ENCODE measurements around the gene IL18R1.

Gene IL18R1

GRCh38 chr2:102345329-102345920 is 10.2 kb upstream of the IL18R1 start:
- no peak for DNase-seq (ENCODE audit: low spot score)
- no peak for TF ChIP-seq CTCF (IDR thresholded peaks at IDR 0.05; ENCODE audit: extremely low read depth, missing control alignments)

- no peak for TF ChIP-seq CTCF (IDR thresholded peaks at IDR 0.05; ENCODE audit: extremely low read depth, missing control alignments)
- DNase-seq (ENCODE audit: low spot score) = no peak
These were observed 9.0 kb upstream of the IL18R1 start for GRCh38 chr2:102346381-102347130.

DNA sequence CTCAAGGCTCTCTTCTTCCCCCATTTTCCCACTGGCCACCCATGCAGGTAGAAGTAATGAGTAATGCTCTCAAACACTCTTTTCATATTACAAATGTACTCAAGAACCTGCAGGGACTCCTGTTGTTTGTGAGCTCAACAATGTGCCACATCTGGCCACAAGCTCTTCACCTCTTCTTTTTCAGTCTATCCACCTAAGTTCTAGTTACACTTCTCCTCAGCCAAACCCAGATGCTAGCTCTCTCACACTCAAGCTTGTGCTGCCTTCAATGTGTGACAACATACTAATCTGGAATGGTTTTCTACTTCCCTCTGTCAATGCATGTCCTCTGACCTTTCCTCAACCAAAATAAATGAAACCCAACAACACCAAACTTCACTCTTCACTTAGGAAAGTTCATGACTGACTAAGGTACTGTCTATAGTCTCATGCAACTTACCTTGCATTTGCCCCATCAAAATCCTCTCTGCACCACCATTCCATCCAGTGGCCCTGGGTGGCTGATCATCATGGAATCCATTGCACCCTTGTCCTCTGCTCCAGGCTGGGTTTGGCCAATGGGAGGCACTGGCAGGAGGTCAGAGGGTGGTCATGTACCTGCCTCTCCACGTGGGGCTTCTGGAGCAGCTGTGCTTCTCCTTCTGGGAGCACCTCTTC is 5.3 kb upstream of the IL18R1 start:
- no peak for TF ChIP-seq CTCF (IDR thresholded peaks at IDR 0.05; ENCODE audit: extremely low read depth, missing control alignments)
- DNase-seq (ENCODE audit: low spot score) = no peak

GRCh38 chr2:102356381-102356712 is 751 bp downstream of the IL18R1 start:
- no peak for TF ChIP-seq CTCF (IDR thresholded peaks at IDR 0.05; ENCODE audit: extremely low read depth, missing control alignments)
- no peak for DNase-seq (ENCODE audit: low spot score)

DNA sequence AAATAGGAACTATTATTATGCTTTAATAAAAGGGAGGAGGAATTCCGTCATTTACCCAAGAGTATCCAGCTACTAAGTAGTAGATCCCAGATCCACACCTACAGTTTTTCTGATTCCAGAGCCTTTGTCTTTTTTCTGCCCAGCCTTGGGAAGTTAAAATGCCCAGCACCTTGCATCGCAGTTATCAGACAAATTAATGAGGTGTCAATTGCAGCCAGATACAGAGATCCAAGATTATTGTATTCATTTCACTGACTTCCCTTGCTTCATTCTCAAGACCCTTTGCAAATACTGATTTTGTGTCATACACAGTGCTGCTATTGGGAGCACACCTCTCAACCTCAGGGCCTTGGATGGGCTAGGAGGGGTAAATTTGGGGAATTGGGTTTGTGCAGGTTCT is 1.1 kb downstream of the IL18R1 start:
- TF ChIP-seq CTCF (IDR thresholded peaks at IDR 0.05; ENCODE audit: extremely low read depth, missing control alignments) = no peak

DNA sequence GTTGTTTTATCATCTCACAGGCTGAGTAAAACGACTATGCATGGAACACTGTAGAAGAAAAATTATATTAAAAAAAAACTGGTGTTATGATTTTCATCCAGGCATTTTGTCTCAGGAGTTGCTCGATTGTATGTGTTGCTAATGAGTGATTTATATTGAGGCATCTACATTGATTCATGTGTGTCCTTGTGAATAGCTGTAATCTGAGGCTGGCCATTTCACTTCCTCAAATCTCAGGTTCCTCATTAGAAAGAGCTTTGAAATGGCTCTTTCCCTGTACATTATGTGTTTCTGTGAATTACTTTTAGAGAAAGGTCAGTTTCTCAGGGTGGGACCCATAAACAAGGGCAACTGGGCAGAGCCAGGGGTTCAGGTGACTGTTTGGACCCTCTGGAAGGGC is 2.3 kb downstream of the IL18R1 start:
- DNase-seq (ENCODE audit: low spot score) = peak; percentile 41

More for the DNA sequence above, 1.1 kb downstream of the IL18R1 start:
- no peak for DNase-seq (ENCODE audit: low spot score)

More for the DNA sequence above, 2.3 kb downstream of the IL18R1 start:
- TF ChIP-seq CTCF (IDR thresholded peaks at IDR 0.05; ENCODE audit: extremely low read depth, missing control alignments) = no peak

Data from GM20000 (cell line).